ENCODE measurements around the gene LTB4R2. TPM values are rescaled to one million over a fixed set of nuclear protein-coding genes. Genes with fewer than 3 reads are reported as not detected.

LTB4R2 gene, protein sequence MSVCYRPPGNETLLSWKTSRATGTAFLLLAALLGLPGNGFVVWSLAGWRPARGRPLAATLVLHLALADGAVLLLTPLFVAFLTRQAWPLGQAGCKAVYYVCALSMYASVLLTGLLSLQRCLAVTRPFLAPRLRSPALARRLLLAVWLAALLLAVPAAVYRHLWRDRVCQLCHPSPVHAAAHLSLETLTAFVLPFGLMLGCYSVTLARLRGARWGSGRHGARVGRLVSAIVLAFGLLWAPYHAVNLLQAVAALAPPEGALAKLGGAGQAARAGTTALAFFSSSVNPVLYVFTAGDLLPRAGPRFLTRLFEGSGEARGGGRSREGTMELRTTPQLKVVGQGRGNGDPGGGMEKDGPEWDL
- polyA plus RNA-seq = 6.0 TPM
- long read RNA-seq, donor 1, partial matches to known transcripts = 0 of 2 reads
- long read RNA-seq, donor 1, other reads (novel, unspliced or antisense) = 0 of 2 reads
- long read RNA-seq, donor 2, partial matches to known transcripts = 0 of 2 reads
- long read RNA-seq, donor 2, other reads (novel, unspliced or antisense) = 0 of 2 reads
- long read RNA-seq, donor 3 = 0 reads
- long read RNA-seq, donor 4 = 0 reads
- long read RNA-seq, donor 5, partial matches to known transcripts = 0 of 2 reads
- long read RNA-seq, donor 5, other reads (novel, unspliced or antisense) = 0 of 2 reads
- long read RNA-seq, donor 6, partial matches to known transcripts = 0 of 2 reads
- long read RNA-seq, donor 6, other reads (novel, unspliced or antisense) = 0 of 2 reads
- long read RNA-seq, donor 7, partial matches to known transcripts = 0 of 4 reads
- long read RNA-seq, donor 7, other reads (novel, unspliced or antisense) = 0 of 4 reads
- long read RNA-seq, donor 8, transcript LTB4R2-202 (1 exons, 3,092 nt) = major isoform, 7 of 7 reads
- long read RNA-seq, donor 8, partial matches to known transcripts = 0 of 7 reads
- long read RNA-seq, donor 8, other reads (novel, unspliced or antisense) = 0 of 7 reads
- long read RNA-seq, donor 9, transcript LTB4R2-202 (1 exons, 3,092 nt) = major isoform, 5 of 5 reads
- long read RNA-seq, donor 9, partial matches to known transcripts = 0 of 5 reads
- long read RNA-seq, donor 9, other reads (novel, unspliced or antisense) = 0 of 5 reads
- long read RNA-seq, donor 10, transcript LTB4R2-202 (1 exons, 3,092 nt) = major isoform, 5 of 5 reads
- long read RNA-seq, donor 10, partial matches to known transcripts = 0 of 5 reads
- long read RNA-seq, donor 10, other reads (novel, unspliced or antisense) = 0 of 5 reads
- long read RNA-seq, donor 11 = 0 reads

- Histone ChIP-seq H3K4me1 (ENCODE audit: control insufficient read depth, insufficient read depth, low read length) (peaks cover 41% of the 10 kb centered on the region), H3K9me3 (ENCODE audit: control insufficient read depth, low read depth, low read length) (no peaks in the 10 kb centered on the region), H3K36me3 (ENCODE audit: control insufficient read depth, insufficient read depth, low read length) (peaks cover 25% of the 10 kb centered on the region), H3K27ac (ENCODE audit: low read length) (peak within 1 kb of the TSS; percentile 9), H3K4me3 (ENCODE audit: low read length) (no peak within 1 kb of the TSS), H3K27me3 (ENCODE audit: control insufficient read depth, insufficient read depth, low read length) (peaks cover 1% of the 10 kb centered on the region)
- no peak for DNase-seq
- WGBS (ENCODE audit: insufficient coverage, low lambda C conversion rate) = no CpG with 5 or more reads among the region's 5 CpGs
Observed at GRCh38 chr14:24309538-24310264, at the start of gene LTB4R2. LTB4R2 (plus strand) TSS chr14:24310140; CDS start chr14:24310665, 525 bp downstream.

DNA sequence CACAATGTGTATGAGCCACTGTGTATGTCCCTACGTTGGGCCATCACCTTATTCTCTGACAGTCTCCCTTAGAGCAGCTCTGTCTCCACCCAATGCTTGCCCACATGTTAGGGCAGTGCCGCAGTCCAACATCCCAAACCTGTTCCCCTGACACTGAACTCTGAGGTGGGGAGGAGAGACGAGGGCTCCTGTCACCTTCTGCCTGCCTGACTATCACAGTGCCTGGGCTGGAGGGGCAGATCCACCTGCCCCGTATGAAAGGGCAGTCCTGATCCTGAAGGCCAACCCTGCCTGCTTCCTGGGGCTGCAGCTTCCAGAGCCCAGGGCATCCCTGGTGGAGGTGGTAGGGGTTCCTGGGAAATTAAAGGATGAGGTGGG lies 49.2 kb upstream of the LTB4R2 start:
- Histone ChIP-seq H3K4me1 (ENCODE audit: control insufficient read depth, insufficient read depth, low read length) (no peaks in the 10 kb centered on the region), H3K27me3 (ENCODE audit: control insufficient read depth, insufficient read depth, low read length) (no peaks in the 10 kb centered on the region), H3K27ac (ENCODE audit: low read length) (no peak overlapping the region), H3K4me3 (ENCODE audit: low read length) (no peak overlapping the region), H3K9me3 (ENCODE audit: control insufficient read depth, low read depth, low read length) (no peaks in the 10 kb centered on the region), H3K36me3 (ENCODE audit: control insufficient read depth, insufficient read depth, low read length) (peaks cover 3% of the 10 kb centered on the region)
- DNase-seq = no peak
- no CpG with 5 or more reads among the region's 4 CpGs for WGBS (ENCODE audit: insufficient coverage, low lambda C conversion rate)

- no peak overlapping the region for H3K4me3 ChIP-seq (ENCODE audit: low read length)
- DNase-seq = no peak
- H3K36me3 ChIP-seq (ENCODE audit: control insufficient read depth, insufficient read depth, low read length) = peaks cover 7% of the 10 kb centered on the region
- H3K27ac ChIP-seq (ENCODE audit: low read length) = no peak overlapping the region
- WGBS (ENCODE audit: insufficient coverage, low lambda C conversion rate) = no CpG with 5 or more reads among the region's 20 CpGs
- no peaks in the 10 kb centered on the region for H3K4me1 ChIP-seq (ENCODE audit: control insufficient read depth, insufficient read depth, low read length)
- H3K9me3 ChIP-seq (ENCODE audit: control insufficient read depth, low read depth, low read length) = no peaks in the 10 kb centered on the region
- H3K27me3 ChIP-seq (ENCODE audit: control insufficient read depth, insufficient read depth, low read length) = no peaks in the 10 kb centered on the region
Observed at GRCh38 chr14:24261256-24261968, 48.5 kb upstream of the LTB4R2 start.

- no peaks in the 10 kb centered on the region for H3K4me1 ChIP-seq (ENCODE audit: control insufficient read depth, insufficient read depth, low read length)
- no CpG with 5 or more reads among the region's 19 CpGs for WGBS (ENCODE audit: insufficient coverage, low lambda C conversion rate)
- no peak for DNase-seq
- H3K27ac ChIP-seq (ENCODE audit: low read length) = no peak overlapping the region
- peaks cover 13% of the 10 kb centered on the region for H3K36me3 ChIP-seq (ENCODE audit: control insufficient read depth, insufficient read depth, low read length)
- no peaks in the 10 kb centered on the region for H3K9me3 ChIP-seq (ENCODE audit: control insufficient read depth, low read depth, low read length)
- no peak overlapping the region for H3K4me3 ChIP-seq (ENCODE audit: low read length)
- H3K27me3 ChIP-seq (ENCODE audit: control insufficient read depth, insufficient read depth, low read length) = no peaks in the 10 kb centered on the region
Observed at GRCh38 chr14:24261969-24262327, 48.0 kb upstream of the LTB4R2 start.

- no peaks in the 10 kb centered on the region for H3K4me1 ChIP-seq (ENCODE audit: control insufficient read depth, insufficient read depth, low read length)
- no peak within 1 kb of the TSS for H3K27ac ChIP-seq (ENCODE audit: low read length)
- peaks cover 22% of the 10 kb centered on the region for H3K36me3 ChIP-seq (ENCODE audit: control insufficient read depth, insufficient read depth, low read length)
- no peaks in the 10 kb centered on the region for H3K9me3 ChIP-seq (ENCODE audit: control insufficient read depth, low read depth, low read length)
- no peaks in the 10 kb centered on the region for H3K27me3 ChIP-seq (ENCODE audit: control insufficient read depth, insufficient read depth, low read length)
- DNase-seq = no peak
- WGBS (ENCODE audit: insufficient coverage, low lambda C conversion rate) = no CpG with 5 or more reads among the region's 14 CpGs
- H3K4me3 ChIP-seq (ENCODE audit: low read length) = no peak within 1 kb of the TSS
Observed at GRCh38 chr14:24262821-24263733, 46.9 kb upstream of the LTB4R2 start, which contains the start of gene TGM1. TGM1 (minus strand) TSS chr14:24263177; CDS start chr14:24262352, 825 bp downstream.

GRCh38 chr14:24263848-24264247 lies 46.1 kb upstream of the LTB4R2 start:
- Histone ChIP-seq H3K27ac (ENCODE audit: low read length) (no peak overlapping the region), H3K36me3 (ENCODE audit: control insufficient read depth, insufficient read depth, low read length) (peaks cover 30% of the 10 kb centered on the region), H3K27me3 (ENCODE audit: control insufficient read depth, insufficient read depth, low read length) (no peaks in the 10 kb centered on the region), H3K9me3 (ENCODE audit: control insufficient read depth, low read depth, low read length) (no peaks in the 10 kb centered on the region), H3K4me3 (ENCODE audit: low read length) (no peak overlapping the region), H3K4me1 (ENCODE audit: control insufficient read depth, insufficient read depth, low read length) (no peaks in the 10 kb centered on the region)
- WGBS (ENCODE audit: insufficient coverage, low lambda C conversion rate) = 67% methylated on average over 1 of the region's 6 CpGs
- no peak for DNase-seq

- DNase-seq = no peak
- Histone ChIP-seq H3K4me1 (ENCODE audit: control insufficient read depth, insufficient read depth, low read length) (no peaks in the 10 kb centered on the region), H3K27ac (ENCODE audit: low read length) (no peak overlapping the region), H3K36me3 (ENCODE audit: control insufficient read depth, insufficient read depth, low read length) (peaks cover 34% of the 10 kb centered on the region), H3K9me3 (ENCODE audit: control insufficient read depth, low read depth, low read length) (no peaks in the 10 kb centered on the region), H3K27me3 (ENCODE audit: control insufficient read depth, insufficient read depth, low read length) (no peaks in the 10 kb centered on the region), H3K4me3 (ENCODE audit: low read length) (no peak overlapping the region)
- no CpG with 5 or more reads among the region's 6 CpGs for WGBS (ENCODE audit: insufficient coverage, low lambda C conversion rate)
Observed at GRCh38 chr14:24264298-24264697, 45.6 kb upstream of the LTB4R2 start.

DNA sequence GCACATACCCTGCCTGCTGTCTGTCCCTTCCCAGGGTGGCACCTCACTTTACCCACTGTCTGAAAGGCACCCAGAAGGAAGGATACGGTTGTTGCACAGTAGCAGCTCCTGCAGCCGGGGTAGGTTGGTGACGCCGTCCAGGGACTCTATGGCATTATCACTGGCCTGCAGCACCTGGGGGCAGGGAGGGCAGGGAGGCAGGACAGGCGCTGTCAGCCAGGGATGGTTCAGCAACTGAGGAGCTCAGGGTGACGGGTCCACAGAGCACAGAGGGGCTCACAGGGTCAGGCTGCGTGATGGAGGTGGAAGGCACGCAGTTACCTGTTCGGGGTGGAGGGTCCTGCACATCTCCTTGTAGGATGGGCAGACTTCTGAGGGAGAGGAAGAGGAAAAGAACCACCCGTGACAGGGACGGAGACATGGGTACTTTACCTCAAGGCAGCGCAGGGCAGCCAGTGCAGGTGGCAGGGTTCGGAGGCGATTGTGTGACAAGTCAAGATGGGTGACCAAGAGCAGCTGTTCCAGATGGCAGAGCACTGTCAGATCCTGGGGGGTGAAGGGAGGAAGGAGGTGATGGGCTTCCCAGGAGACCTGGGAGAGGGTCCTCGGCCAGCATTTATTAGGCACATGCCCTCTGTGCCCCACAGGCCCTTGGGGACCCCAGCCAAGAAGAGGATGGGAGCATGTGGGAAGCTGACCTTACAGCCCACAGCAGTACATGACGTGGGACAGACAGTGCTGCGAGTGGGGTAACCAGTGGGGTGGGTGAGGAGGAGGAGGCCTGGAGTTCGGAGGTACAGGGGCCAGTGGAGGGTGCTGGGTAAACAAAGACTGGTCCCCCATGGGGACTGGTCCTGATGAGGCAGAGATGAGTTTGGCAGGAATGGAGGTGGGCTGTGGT lies 43.3 kb upstream of the LTB4R2 start:
- Histone ChIP-seq H3K27ac (ENCODE audit: low read length) (no peak overlapping the region), H3K9me3 (ENCODE audit: control insufficient read depth, low read depth, low read length) (no peaks in the 10 kb centered on the region), H3K4me1 (ENCODE audit: control insufficient read depth, insufficient read depth, low read length) (peaks cover 4% of the 10 kb centered on the region), H3K27me3 (ENCODE audit: control insufficient read depth, insufficient read depth, low read length) (no peaks in the 10 kb centered on the region), H3K4me3 (ENCODE audit: low read length) (no peak overlapping the region), H3K36me3 (ENCODE audit: control insufficient read depth, insufficient read depth, low read length) (peaks cover 39% of the 10 kb centered on the region)
- DNase-seq = no peak
- WGBS (ENCODE audit: insufficient coverage, low lambda C conversion rate) = no CpG with 5 or more reads among the region's 18 CpGs
